HL-60/S4 (cell line): ENCODE data around the gene UBE2Q1.

Source experiments
- in situ Hi-C: fragments of 300-500 bp; cut with MboI; formaldehyde crosslinking; loops from 2 replicates; pipeline ENCODE4 v1.14.3; 2022; ENCODE audit warnings: low sequenced_read_pairs

Gene UBE2Q1

GRCh38 chr1:154520333-154520732 is 38.1 kb downstream of the UBE2Q1 start:
- in situ Hi-C loops: no loop called here

- in situ Hi-C loops: no loop called here
These were observed 38.9 kb downstream of the UBE2Q1 start for GRCh38 chr1:154519591-154519991.

- in situ Hi-C loops: no loop called here
These were observed 40.8 kb downstream of the UBE2Q1 start for GRCh38 chr1:154517661-154518060.

GRCh38 chr1:154514066-154514553 is 44.4 kb downstream of the UBE2Q1 start:
- in situ Hi-C loops: no loop called here

- in situ Hi-C loops: no loop called here
These were observed 45.7 kb downstream of the UBE2Q1 start for GRCh38 chr1:154512760-154513159.

GRCh38 chr1:154503898-154504297 is 54.6 kb downstream of the UBE2Q1 start:
- in situ Hi-C loops: no loop called here

GRCh38 chr1:154502744-154503115 is 55.7 kb downstream of the UBE2Q1 start:
- in situ Hi-C loops: no loop called here

- in situ Hi-C loops: no loop called here
These were observed 56.3 kb downstream of the UBE2Q1 start, which contains the start of the genes SHE and TDRD10 for GRCh38 chr1:154502066-154502743. Gene SHE, minus strand, starts transcription at chr1:154502412. Its CDS starts 386 bp downstream, at chr1:154502026. Gene TDRD10, plus strand, starts transcription at chr1:154502219. Its CDS starts 4,685 bp downstream, at chr1:154506904.

GRCh38 chr1:154501423-154502065 is 56.9 kb downstream of the UBE2Q1 start:
- in situ Hi-C loops: no loop called here

- in situ Hi-C loops: no loop called here
These were observed 57.9 kb downstream of the UBE2Q1 start for GRCh38 chr1:154500533-154500932.

- in situ Hi-C loops: no loop called here
These were observed 59.0 kb downstream of the UBE2Q1 start for GRCh38 chr1:154499446-154499845.
